Measurements from ENCODE around the gene TEX38. TPM values are rescaled to one million over a fixed set of nuclear protein-coding genes. Genes with fewer than 3 reads are reported as not detected.

Gene TEX38
- total RNA-seq, 3 donors from 2014 or later = not detected

GRCh38 chr1:46667782-46668760 lies 3.6 kb upstream of the TEX38 start, which contains the start of gene ATPAF1:
Gene ATPAF1 (minus strand): TSS chr1:46668364. CDS start chr1:46668322, 42 bp downstream.
- Mint-ChIP-seq H3K9me3 (no peaks in the 10 kb centered on the region), H3K36me3 (ENCODE audit: insufficient read depth) (peaks cover 16% of the 10 kb centered on the region), H3K27me3 (ENCODE audit: low read depth) (no peaks in the 10 kb centered on the region), H3K4me3 (peak within 1 kb of the TSS; percentile 84), H3K4me1 (ENCODE audit: low read depth) (peaks cover 21% of the 10 kb centered on the region)
- DNase-seq (peak; percentile 47), ATAC-seq (peak; percentile 89 to 91)

GRCh38 chr1:46670134-46670533 lies 1.5 kb upstream of the TEX38 start:
- Mint-ChIP-seq H3K27me3 (ENCODE audit: low read depth) (no peaks in the 10 kb centered on the region), H3K9me3 (no peaks in the 10 kb centered on the region), H3K4me1 (ENCODE audit: low read depth) (peaks cover 25% of the 10 kb centered on the region), H3K36me3 (ENCODE audit: insufficient read depth) (peaks cover 1% of the 10 kb centered on the region), H3K4me3 (no peak overlapping the region)
- ATAC-seq = no peak
- no peak for DNase-seq

- ATAC-seq (no peak), DNase-seq (no peak)
- Mint-ChIP-seq H3K4me3 (no peak overlapping the region), H3K27me3 (ENCODE audit: low read depth) (no peaks in the 10 kb centered on the region), H3K36me3 (ENCODE audit: insufficient read depth) (peaks cover 8% of the 10 kb centered on the region), H3K4me1 (ENCODE audit: low read depth) (peaks cover 31% of the 10 kb centered on the region), H3K9me3 (no peaks in the 10 kb centered on the region)
Measured at GRCh38 chr1:46672696-46673095, 1.0 kb downstream of the TEX38 start.

- Mint-ChIP-seq H3K4me1 (ENCODE audit: low read depth) (peaks cover 33% of the 10 kb centered on the region), H3K27me3 (ENCODE audit: low read depth) (no peaks in the 10 kb centered on the region)
- ATAC-seq = peak; percentile 66 to 76
Measured at GRCh38 chr1:46673749-46674182, 2.1 kb downstream of the TEX38 start.

DNA sequence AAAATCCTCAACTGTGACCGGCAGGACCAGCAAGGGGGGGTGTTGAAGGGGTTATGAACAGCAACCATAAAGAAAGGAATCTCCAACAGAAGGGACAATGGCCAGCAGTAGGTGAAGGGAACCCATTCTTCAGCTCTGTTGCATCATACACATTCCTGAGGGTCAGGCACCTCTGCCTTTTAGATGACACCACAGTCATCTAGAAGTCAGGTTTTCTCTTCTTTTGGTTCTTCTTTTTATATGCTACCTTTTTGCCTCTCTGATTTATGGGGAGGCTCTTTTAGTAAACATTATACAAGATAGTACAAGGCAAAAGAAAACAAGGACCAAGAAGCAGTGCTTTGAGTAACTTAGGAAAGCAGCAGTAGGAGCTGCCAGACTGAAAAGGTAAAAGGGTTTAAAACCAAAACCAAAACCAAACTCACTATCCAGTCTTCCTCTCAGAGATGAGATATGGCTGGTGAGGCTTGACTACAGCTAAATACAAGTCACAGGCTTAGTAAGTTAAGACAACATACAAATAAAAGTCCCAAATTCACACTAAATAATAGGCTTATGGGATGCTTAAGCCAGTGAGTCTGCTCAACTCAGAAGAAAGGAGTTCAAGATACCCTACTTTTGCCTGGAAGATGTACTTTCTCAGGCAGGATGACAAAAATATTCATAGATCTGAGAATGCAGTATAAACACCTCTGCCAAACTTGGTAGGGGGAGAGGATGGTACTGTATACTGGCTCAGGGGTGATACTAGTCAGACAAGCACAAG lies 4.1 kb downstream of the TEX38 start:
- ATAC-seq (peak; percentile 78 to 79), DNase-seq (no peak)
- H3K9me3 Mint-ChIP-seq = no peaks in the 10 kb centered on the region
- peak overlapping the region; percentile 49 for H3K4me3 Mint-ChIP-seq
- peaks cover 33% of the 10 kb centered on the region for H3K4me1 Mint-ChIP-seq (ENCODE audit: low read depth)
- no peaks in the 10 kb centered on the region for H3K27me3 Mint-ChIP-seq (ENCODE audit: low read depth)
- H3K36me3 Mint-ChIP-seq (ENCODE audit: insufficient read depth) = peaks cover 22% of the 10 kb centered on the region

More at GRCh38 chr1:46673749-46674182, 2.1 kb downstream of the TEX38 start:
- H3K36me3 Mint-ChIP-seq (ENCODE audit: insufficient read depth) = peaks cover 10% of the 10 kb centered on the region
- no peaks in the 10 kb centered on the region for H3K9me3 Mint-ChIP-seq
- no peak overlapping the region for H3K4me3 Mint-ChIP-seq
- no peak for DNase-seq

DNA sequence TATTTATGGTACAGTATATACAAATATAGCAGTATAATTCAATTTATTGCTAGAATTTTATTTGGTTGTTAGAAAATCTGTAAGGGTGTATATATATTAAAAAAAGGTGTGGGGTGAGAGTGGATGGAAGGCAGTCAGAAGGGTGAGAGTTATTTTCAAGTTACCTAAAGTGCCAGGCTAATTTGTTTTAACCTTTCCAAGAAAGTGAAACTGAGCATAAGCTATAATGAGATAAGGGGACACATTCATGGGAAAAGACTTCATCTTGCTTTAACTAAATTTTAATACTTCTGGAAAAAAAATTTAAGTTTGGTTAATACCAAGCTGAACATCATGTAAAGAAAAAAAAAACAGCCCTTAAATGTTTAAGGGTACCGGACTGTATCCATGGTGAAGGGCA lies 4.9 kb downstream of the TEX38 start:
- DNase-seq = no peak
- Mint-ChIP-seq H3K27me3 (ENCODE audit: low read depth) (no peaks in the 10 kb centered on the region), H3K4me1 (ENCODE audit: low read depth) (peaks cover 33% of the 10 kb centered on the region), H3K36me3 (ENCODE audit: insufficient read depth) (peaks cover 28% of the 10 kb centered on the region), H3K9me3 (no peaks in the 10 kb centered on the region), H3K4me3 (peak overlapping the region; percentile 49)
- ATAC-seq = no peak

GRCh38 chr1:46677339-46677738 lies 5.7 kb downstream of the TEX38 start:
- Mint-ChIP-seq H3K36me3 (ENCODE audit: insufficient read depth) (peaks cover 36% of the 10 kb centered on the region), H3K27me3 (ENCODE audit: low read depth) (no peaks in the 10 kb centered on the region), H3K4me1 (ENCODE audit: low read depth) (peaks cover 33% of the 10 kb centered on the region), H3K4me3 (no peak overlapping the region), H3K9me3 (no peaks in the 10 kb centered on the region)
- ATAC-seq (no peak), DNase-seq (no peak)

GRCh38 chr1:46679789-46680573 lies 8.3 kb downstream of the TEX38 start:
- ATAC-seq (no peak), DNase-seq (no peak)
- peaks cover 53% of the 10 kb centered on the region for H3K36me3 Mint-ChIP-seq (ENCODE audit: insufficient read depth)
- H3K27me3 Mint-ChIP-seq (ENCODE audit: low read depth) = no peaks in the 10 kb centered on the region
- peaks cover 26% of the 10 kb centered on the region for H3K4me1 Mint-ChIP-seq (ENCODE audit: low read depth)
- H3K9me3 Mint-ChIP-seq = no peaks in the 10 kb centered on the region
- no peak overlapping the region for H3K4me3 Mint-ChIP-seq

- H3K4me1 Mint-ChIP-seq (ENCODE audit: low read depth) = peaks cover 12% of the 10 kb centered on the region
- no peak overlapping the region for H3K4me3 Mint-ChIP-seq
- DNase-seq (no peak), ATAC-seq (no peak)
- no peaks in the 10 kb centered on the region for H3K9me3 Mint-ChIP-seq
- no peaks in the 10 kb centered on the region for H3K27me3 Mint-ChIP-seq (ENCODE audit: low read depth)
- H3K36me3 Mint-ChIP-seq (ENCODE audit: insufficient read depth) = peaks cover 55% of the 10 kb centered on the region
Measured at GRCh38 chr1:46681333-46682034, 9.8 kb downstream of the TEX38 start.

GRCh38 chr1:46682064-46682463 lies 10.4 kb downstream of the TEX38 start:
- ATAC-seq (no peak), DNase-seq (no peak)
- H3K36me3 Mint-ChIP-seq (ENCODE audit: insufficient read depth) = peaks cover 59% of the 10 kb centered on the region
- H3K4me3 Mint-ChIP-seq = no peak overlapping the region
- no peaks in the 10 kb centered on the region for H3K9me3 Mint-ChIP-seq
- H3K27me3 Mint-ChIP-seq (ENCODE audit: low read depth) = no peaks in the 10 kb centered on the region
- H3K4me1 Mint-ChIP-seq (ENCODE audit: low read depth) = peaks cover 10% of the 10 kb centered on the region

- no peak overlapping the region for H3K4me3 Mint-ChIP-seq
- no peak for ATAC-seq
- peaks cover 64% of the 10 kb centered on the region for H3K36me3 Mint-ChIP-seq (ENCODE audit: insufficient read depth)
- DNase-seq = no peak
- no peaks in the 10 kb centered on the region for H3K9me3 Mint-ChIP-seq
- no peaks in the 10 kb centered on the region for H3K27me3 Mint-ChIP-seq (ENCODE audit: low read depth)
- peaks cover 5% of the 10 kb centered on the region for H3K4me1 Mint-ChIP-seq (ENCODE audit: low read depth)
Measured at GRCh38 chr1:46684670-46685069, 13.0 kb downstream of the TEX38 start.

DNA sequence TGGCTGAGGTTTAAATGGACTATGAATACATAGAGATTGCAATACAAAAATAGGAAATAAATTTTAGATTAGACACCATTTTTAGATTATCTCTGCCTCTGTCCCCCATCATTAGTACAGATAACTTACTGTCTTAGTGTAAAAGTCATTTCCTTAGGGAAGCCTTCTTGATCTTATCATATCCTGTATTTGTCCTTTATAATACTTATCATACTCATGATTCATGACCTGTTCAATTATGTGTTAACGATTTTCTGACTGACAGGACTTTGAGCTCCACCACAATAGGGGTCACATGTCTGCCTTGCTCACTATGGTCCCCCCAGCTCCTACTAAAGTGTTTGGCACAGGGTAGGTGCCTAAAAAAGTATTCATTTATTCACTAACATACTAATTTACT lies 14.6 kb downstream of the TEX38 start:
- Mint-ChIP-seq H3K27me3 (ENCODE audit: low read depth) (no peaks in the 10 kb centered on the region), H3K36me3 (ENCODE audit: insufficient read depth) (peaks cover 60% of the 10 kb centered on the region), H3K4me3 (no peak overlapping the region), H3K9me3 (no peaks in the 10 kb centered on the region), H3K4me1 (ENCODE audit: low read depth) (peaks cover 5% of the 10 kb centered on the region)
- ATAC-seq = no peak
- DNase-seq = no peak

DNA sequence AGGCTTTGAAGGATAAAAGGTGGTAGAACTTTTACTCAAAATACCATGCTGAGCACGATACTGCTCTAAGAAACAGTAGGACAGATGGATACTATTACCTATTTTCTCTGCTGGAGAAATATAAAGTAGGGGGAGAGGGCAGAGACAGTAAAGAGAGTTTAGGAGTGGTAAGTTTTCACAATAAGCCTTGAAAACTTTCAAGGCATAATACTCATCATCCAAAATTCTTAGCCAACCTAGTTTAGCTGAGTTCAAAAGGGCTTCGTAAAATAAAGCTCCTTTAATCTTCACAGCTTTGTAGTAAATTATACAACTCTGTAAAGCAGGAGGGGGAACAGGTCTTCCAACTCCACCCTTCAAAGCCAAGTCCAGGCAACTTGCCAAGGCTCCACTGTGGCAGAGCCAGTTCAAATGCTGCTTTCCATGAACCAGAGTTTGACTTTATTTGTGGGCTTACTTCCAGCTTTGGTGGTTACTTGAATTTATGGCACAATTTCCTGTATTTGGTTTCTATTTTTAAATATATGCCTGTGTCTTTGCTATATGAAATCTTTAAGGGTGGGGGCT lies 15.5 kb downstream of the TEX38 start:
- DNase-seq = no peak
- H3K4me1 Mint-ChIP-seq (ENCODE audit: low read depth) = peaks cover 5% of the 10 kb centered on the region
- no peaks in the 10 kb centered on the region for H3K9me3 Mint-ChIP-seq
- H3K36me3 Mint-ChIP-seq (ENCODE audit: insufficient read depth) = peaks cover 59% of the 10 kb centered on the region
- ATAC-seq = no peak
- no peaks in the 10 kb centered on the region for H3K27me3 Mint-ChIP-seq (ENCODE audit: low read depth)
- H3K4me3 Mint-ChIP-seq = no peak overlapping the region

All from activated T-cell treated with anti-CD3 and anti-CD28 coated beads, Interleukin-2, amount 50 U/mL, for 4 hours (primary cell).